C4-2B (cell line): ENCODE measurements around the gene RASL10B.
A peak's percentile ranks its signal among the peaks of the same experiment; 100 is the strongest.

Experiments
- H3K27ac ChIP-seq: fragments of 450-650 bp; 2 replicates; pipeline ENCODE4 v1.5.1; 2017
- ZFX ChIP-seq: fragments of 450-650 bp; IDR thresholded peaks from 2 replicates; pipeline ENCODE4 v1.6.1; 2017
- TF ChIP-seq, protein P1 (sequence below): fragments of 450-650 bp; conservative IDR thresholded peaks from 2 replicates; pipeline ENCODE4 v1.5.1; 2017; ENCODE audit warnings: mild to moderate bottlenecking

Gene RASL10B, protein sequence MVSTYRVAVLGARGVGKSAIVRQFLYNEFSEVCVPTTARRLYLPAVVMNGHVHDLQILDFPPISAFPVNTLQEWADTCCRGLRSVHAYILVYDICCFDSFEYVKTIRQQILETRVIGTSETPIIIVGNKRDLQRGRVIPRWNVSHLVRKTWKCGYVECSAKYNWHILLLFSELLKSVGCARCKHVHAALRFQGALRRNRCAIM

DNA sequence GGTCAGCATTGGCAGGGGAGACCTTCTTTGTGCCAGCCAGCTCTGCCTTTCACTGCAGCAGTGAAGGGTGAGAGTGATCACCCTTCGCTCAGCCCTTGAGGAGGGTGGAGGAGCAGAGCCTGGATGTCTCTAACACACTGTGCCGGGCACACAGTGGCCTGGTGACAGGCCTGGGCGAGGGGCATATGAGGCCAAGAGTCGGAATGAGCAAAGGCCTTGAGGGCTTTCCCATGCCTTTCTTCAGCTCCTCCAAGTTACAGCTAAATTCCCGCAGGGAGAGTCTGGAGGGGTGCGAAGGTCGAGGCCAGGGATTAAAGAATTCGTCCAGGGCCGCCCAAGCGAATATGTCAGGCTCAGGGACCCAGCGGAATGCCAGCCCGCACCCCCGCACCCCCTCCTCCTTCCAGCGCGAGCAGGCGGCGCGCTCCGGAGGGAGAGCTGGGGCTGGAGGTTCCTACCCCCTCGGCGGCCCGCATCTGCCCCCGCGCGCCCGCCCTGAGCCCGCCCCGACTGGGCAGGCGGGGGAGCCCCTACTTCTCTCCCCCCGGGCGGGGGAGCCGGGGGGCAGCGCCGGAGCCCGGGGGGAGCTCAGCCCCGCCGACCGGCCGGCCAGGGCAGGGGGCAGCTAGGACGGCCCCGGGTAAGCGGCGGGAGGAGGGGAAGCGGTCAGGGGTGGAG lies at the start of gene RASL10B:
RASL10B (plus strand) TSS at position 401 of the 678 bp plus-strand sequence. CDS start 3,546 bp downstream, outside the sequence.
- no peak within 1 kb of the TSS for H3K27ac ChIP-seq
- TF ChIP-seq, protein P1, sequence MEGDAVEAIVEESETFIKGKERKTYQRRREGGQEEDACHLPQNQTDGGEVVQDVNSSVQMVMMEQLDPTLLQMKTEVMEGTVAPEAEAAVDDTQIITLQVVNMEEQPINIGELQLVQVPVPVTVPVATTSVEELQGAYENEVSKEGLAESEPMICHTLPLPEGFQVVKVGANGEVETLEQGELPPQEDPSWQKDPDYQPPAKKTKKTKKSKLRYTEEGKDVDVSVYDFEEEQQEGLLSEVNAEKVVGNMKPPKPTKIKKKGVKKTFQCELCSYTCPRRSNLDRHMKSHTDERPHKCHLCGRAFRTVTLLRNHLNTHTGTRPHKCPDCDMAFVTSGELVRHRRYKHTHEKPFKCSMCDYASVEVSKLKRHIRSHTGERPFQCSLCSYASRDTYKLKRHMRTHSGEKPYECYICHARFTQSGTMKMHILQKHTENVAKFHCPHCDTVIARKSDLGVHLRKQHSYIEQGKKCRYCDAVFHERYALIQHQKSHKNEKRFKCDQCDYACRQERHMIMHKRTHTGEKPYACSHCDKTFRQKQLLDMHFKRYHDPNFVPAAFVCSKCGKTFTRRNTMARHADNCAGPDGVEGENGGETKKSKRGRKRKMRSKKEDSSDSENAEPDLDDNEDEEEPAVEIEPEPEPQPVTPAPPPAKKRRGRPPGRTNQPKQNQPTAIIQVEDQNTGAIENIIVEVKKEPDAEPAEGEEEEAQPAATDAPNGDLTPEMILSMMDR = no peak
- no peak for TF ChIP-seq ZFX

- no peak overlapping the region for H3K27ac ChIP-seq
- TF ChIP-seq, protein P1 = no peak
- no peak for TF ChIP-seq ZFX
Observed at GRCh38 chr17:35683591-35683990, 47.8 kb upstream of the RASL10B start.

DNA sequence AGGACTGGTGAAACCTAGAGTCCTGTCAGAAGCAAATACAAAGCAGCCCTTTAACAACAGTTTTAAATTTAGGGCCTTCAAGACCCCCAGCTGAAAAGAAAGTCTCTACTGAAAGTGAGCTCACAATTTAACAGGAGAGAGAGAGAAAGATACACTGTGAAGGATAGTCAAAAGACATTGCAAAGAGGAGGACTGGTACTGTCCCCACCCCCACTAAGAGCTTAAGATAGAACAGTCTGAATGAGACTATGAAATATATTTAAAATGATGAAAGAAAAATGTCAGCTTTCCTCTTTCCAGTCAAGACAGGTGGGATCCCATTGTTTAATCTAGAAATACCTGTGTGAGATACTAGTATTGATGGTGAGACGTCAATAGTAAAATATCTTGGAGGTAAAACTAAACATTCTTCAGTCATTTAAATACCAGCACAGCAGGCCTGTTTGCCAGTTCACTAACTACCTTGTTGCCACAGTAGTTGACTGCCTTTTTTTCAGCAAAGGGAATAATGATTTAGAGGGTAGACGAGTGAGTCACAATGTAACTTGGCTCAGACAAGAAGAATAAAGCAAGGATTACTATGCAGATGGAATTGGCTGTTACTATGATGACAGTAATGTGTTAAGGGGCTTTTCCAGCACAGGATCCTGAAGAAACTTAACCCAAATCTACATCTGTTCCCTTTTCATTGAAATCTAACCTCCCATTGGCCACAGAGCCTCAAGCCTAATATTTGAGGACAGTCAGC lies 47.2 kb upstream of the RASL10B start:
- no peak for TF ChIP-seq ZFX
- TF ChIP-seq, protein P1 = no peak
- H3K27ac ChIP-seq = no peak overlapping the region

DNA sequence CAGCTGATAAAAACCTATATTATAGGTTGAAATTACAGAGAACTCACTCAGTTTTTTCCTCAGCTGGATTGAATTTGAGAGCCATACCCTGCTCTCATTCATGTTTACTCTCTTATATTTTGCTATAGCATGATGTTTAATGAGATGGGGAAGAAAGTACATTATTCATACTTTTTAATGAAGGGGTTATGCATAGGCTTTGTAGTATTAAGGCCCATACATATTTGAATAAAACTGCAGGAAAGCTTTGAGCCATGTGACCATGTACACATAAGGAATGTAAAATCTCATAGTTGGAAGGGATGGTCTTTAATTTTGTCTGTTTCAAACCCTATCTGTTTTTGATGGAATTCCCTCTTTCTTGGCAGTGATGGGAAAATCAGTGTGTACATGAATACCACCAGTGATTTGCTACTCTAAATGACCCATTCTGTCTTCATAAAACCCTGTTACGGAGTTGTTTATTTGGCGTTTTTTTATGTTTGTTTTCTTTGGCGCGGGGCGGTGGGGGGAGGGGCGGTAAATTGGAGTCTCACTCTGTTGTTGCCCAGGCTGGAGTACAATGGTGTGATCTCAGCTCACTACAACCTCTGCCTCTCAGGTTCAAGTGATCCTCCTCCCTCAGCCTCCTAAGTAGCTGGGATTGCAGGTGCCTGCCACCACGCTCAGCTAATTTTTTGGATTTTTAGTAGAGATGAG lies 38.8 kb upstream of the RASL10B start:
- no peak for TF ChIP-seq ZFX
- TF ChIP-seq, protein P1 = no peak
- H3K27ac ChIP-seq = 0 out of 2 replicates have a peak overlapping the region, but pooled peaks have one; percentile 19

DNA sequence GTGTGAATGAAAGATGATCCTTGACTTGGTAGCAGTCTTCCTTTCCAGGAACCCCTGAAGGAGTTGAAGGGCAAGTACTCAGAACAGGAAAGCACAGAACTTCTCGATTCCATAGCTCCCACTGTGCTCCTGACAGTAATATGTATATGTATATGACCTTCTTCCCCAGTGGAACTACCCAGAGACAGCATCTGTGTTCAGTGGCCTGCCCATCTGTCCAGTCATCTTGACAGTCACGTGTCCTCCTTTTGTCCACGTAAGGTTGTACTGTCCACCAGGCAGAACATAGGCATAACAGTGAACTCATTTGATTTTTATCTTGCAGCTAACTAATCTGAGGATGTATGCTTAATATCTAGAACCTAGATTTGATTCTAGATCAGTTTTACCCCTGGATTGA lies 37.8 kb upstream of the RASL10B start:
- H3K27ac ChIP-seq = no peak overlapping the region
- TF ChIP-seq ZFX = no peak
- TF ChIP-seq, protein P1 = no peak

DNA sequence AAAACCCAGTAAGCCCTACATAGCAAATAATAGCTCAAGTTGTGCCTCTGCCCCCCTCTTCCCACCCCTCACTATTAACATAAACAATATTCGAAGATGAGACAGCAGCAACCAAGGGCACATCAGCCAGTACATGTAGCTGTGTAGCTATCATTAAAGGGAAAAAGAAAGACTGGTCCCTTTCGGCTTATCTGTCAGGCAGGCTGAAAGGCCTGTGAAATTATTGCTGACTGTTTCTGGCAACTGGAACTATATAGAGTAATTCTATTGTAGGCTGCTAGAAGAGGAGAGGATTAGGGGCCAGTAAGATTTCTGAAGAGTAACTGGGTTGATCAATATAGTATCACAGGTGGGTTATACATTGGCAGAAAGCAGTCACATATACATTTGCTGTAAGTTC lies 36.5 kb upstream of the RASL10B start:
- H3K27ac ChIP-seq = no peak overlapping the region
- TF ChIP-seq ZFX = no peak
- TF ChIP-seq, protein P1 = no peak
